Measurements from ENCODE around the gene WNT3A.
"Not testable (repeated sequence)": the region's sequence is repeated elsewhere in the genome, so short reads cannot be mapped to it uniquely, and the experiment has no call there.

WNT3A gene

GRCh38 chr1:228006786-228007048, at the start of gene WNT3A:
Gene WNT3A, plus strand, starts transcription at chr1:228006998. Its CDS starts 131 bp downstream, at chr1:228007129.
- DNase-seq = no peak

DNA sequence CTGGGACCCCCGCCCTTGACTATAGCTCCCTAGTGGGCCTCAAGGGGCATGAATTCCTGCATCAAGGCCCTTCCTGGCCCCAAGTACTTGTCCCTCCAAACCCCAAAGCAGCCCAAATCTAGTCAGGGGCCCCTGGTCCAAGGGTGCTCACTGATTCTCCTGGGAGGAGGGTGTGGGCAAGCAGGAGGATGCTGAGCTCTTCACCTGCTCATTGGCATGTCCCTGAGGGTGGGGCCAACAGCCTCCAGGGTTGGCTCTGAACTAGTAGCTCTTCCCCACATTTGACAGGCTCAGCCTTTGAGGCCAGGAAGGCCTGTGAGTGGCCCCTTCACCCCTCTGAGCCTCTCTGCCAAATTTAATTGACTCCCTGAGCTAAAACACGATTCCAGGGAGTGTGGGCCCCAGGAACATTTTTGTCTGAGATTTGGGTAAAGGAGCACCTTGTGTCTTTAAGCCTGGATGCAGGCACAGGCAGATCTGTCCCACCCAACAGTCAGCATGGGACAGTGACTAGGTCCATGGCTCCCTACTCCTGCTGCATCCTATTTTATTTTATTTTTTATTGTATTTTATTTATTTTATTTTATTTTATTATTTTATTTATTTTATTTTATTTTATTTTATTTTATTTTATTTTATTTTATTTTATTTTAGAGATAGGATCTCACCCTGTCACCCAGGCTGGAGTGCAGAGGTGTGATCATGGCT, 48.0 kb upstream of the WNT3A start:
- DNase-seq = no peak

GRCh38 chr1:227959325-227959860, 47.4 kb upstream of the WNT3A start:
- no peak for DNase-seq

DNA sequence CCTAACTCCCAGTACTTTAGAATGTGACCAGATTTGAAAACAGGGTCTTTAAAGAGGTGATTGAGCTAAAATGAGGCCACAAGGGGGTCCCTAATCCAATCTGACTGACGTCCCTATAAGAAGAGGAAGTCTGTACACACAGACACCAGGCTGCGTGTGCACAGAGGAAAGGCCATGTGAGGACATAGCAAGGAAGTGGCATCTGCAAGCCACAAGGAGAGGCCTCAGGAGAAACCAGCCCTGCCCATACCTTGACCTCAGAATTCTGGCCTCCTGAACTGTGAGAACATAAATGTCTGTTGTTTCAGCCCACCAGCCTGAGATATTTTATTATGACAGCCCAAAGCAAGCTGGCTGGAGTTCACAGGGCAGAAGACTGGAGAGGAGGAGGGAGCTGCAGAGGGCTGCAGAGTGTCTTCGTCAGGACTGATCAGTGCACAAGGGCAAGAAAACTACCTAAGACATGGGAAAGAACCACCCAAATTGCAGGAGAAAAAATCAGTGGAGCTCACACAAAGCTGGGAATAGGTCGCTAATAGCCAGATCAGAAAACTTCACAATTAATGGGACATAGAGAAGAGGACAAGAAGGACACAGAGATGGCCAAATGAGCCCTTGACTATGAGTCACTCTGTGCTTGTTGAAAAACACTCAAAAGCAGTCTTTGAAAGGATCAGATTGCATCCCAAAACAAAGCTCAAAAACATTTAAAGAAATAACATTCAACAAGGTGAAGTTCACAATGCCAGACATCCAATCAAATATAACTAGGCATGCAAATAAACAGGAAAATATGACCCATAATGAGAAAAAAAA, 44.9 kb upstream of the WNT3A start:
- DNase-seq = no peak

DNA sequence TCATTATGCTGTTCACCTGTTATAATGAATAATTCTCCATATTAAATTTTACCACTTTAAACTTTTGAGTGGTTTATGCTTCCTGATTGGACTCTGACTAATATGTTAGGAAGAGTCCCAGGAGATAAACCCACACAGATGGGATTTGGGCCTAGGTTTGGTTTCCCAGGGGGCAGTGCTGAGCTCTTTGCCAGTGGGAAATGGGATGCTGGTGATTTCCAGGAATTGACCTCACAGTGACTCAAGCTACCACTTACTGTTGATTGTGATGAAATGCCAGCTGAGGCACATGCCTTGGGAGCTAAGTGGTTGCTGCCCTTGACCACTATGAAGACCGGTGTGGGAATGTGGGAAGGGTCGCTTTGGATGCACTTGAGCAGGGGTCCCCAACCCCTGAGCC, 40.1 kb upstream of the WNT3A start:
- DNase-seq = not testable (repeated sequence)

- DNase-seq = not testable (repeated sequence)
Measured at GRCh38 chr1:227967815-227968214, 39.0 kb upstream of the WNT3A start.

DNA sequence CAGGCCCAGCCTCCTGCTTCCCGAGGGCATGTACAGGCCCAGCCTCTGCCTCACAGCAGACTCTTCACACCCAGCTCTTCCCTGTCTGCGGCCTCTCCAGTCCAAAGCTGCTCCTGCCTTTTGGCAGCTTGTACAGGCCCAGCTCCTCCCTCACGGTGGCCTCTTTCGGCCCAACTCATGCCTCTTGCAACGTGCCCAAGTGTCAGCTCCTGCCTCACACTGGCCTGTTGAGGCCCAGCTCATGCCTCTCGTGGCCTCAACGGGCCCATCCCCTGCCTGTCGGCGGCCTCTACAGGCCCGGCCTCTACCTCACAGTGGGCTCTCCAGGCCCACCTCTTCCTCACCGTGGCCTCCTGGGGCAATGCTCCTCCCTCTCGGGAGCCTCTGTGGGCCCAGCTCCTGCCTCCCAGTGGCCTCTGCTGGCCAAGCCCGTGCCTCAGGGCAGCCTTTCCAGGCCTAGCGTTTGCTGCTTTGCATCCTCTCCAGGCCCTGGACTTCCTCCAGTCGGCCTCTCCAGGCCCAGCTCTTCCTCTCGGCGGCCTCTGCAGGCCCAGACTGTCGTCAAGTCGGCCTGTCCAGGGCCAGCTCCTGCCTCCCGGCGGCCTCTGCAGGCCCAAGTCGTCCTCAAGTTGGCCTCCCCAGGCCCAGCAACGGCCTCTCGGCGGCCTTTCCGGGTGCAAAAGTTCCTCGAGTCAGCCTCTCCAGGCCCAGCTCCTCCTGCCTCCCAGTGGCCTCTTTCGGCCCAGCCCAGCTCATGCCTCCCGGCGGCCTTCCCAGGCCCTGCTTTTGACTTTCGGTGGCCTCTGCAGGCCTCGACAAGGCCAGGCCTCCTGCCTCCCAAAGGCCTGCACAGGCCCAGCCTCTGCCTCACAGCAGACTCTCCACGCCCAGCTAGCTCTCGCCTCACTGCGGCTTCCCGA, 36.5 kb upstream of the WNT3A start:
- DNase-seq = not testable (repeated sequence)

DNA sequence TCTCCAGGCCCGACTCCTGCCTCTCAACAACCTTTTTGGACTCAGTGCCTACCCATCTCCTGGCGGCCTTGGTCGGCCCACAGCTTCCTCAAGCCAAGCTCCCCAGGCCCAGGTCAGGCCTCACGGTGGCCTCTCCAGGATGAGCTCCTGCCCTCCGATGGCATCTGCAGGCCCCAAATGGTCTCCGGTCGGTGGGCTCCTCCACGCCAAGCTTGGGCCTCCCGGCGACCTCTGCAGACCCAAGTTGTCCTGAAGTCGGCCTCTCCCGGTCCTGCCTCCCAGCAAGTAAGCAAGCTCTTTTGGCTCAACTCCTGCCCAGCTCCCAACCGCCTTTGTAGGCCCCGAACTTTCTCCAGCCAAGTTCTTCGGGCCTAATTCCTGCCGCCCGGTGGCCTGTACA, 35.6 kb upstream of the WNT3A start:
- not testable (repeated sequence) for DNase-seq

GRCh38 chr1:227971643-227972282, 35.0 kb upstream of the WNT3A start:
- DNase-seq = not testable (repeated sequence)

DNA sequence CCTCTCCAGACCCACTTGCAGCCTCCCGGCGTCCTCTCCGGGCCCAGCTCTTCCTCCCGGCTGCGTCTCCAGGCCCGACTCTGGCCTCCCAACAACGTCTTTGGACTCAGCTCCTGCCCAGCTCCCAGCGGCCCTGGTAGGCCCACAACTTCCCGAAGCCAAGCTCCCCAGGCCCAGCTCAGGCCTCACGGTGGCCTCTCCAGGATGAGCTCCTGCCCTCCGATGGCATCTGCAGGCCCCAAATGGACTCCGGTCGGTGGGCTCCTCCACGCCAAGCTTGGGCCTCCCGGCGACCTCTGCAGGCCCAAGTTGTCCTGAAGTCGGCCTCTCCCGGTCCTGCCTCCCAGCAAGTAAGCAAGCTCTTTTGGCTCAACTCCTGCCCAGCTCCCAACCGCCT, 34.5 kb upstream of the WNT3A start:
- not testable (repeated sequence) for DNase-seq

DNA sequence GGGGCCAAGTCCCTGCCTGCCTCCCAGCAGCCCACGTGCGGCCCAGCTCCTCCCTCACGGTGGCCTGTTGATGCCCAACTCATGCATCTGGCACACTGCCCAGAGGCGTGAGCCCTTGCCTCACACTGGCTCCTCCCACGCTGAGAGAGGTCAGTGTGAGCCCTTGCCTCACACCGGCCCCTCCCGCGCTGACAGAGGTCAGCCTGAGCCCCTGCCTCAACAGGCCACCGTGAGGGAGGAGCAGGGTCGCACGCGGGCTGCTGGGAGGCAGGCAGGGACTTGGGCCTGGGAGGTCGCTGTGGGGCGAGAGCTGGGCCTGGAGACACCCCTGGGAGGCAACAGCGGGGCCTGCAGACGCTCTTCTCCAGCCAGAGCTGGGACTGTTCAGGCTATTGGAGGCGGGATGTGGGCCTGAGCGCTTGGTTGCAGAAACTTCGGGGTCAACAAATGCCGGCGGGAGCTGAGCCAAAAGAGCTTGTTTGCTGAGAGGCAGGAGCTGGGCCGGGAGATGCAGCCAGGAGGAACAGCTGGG, 33.9 kb upstream of the WNT3A start:
- not testable (repeated sequence) for DNase-seq

- not testable (repeated sequence) for DNase-seq
Measured at GRCh38 chr1:227973724-227974288, 33.0 kb upstream of the WNT3A start.

DNA sequence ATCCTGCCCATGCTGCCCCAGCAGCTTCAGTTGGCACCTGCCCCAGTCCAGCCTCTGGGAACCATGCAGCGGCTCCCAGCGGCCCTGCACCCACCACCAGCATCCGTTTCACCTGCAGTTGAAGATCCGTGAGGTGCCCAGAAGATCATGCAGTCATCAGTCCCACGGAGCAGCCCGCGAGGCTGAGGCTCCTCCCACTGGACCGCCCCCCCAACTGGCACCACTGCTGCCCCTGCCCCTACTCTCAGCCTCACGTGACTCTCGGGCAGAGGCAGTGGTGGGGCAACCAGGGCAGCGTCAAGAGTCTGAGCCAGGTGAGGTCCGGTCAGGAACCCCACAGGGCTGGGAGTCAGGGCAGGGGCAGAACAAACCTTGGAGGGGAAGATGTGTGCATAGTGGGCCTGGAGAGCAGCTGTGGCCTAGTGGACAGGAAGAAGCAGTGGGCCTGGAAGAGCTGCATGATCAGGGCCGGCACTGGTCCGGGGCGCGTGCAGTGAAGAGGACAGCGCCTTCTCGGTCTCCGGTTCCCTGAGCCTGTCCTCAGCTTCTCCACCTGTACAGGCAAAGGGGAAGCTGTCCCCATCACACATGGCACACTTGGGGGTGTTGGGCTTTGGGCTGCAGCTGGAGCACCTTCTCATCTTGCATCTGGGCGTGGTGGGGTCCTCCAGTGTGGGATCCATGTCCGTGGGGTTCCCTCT, 31.1 kb upstream of the WNT3A start:
- not testable (repeated sequence) for DNase-seq

GRCh38 chr1:227987181-227987580, 19.6 kb upstream of the WNT3A start:
- no peak for DNase-seq

- DNase-seq = no peak
Measured at GRCh38 chr1:227994632-227995300, 12.0 kb upstream of the WNT3A start.

GRCh38 chr1:227996187-227996950, 10.4 kb upstream of the WNT3A start:
- no peak for DNase-seq

- no peak for DNase-seq
Measured at GRCh38 chr1:227998374-227999055, 8.3 kb upstream of the WNT3A start.

DNA sequence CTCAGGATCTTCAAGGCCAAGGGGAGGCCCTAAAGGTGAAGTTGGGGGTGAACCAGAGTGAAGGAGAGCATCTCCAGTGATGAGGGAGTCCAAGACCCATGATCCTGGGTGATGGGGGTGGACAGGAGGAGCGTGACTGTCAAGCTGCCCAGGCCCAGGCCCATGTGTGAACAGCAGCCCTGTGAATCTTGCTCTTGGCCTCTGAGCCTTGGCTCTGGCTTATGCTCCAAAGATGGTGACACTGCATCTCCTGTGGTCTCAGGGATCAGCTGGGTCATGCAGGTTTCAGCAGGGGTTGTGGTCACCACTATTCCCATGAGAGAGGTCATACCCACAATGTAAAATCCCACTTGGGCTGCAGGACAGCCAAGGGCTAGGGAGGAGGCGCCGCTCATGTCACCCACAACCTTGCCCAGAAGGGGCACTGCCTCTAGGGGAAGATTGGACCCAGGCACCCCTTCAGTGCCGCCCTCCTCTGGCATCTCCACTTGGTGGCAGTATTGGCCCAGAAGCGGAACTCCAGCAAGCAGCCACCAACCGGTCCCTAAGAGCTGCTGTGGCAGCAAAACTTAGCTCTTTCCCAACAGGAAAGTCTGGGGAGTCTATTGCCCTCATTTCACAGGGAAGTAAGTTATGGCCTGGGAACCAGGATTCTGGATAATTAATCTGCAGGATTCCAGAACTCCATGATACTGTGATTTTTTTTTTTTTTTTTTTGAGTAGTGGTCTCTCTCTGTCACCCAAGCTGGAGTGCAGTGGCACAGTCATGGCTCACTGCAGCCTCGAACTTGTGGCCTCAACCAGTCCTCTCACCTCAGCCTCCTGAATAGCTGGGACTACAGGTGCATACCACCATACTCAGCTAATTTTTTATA, 7.5 kb upstream of the WNT3A start:
- peak; percentile 64 to 65 for DNase-seq
